Eye (tissue), 1 donor: Measurements from ENCODE around the gene TAF1C.
A peak's percentile ranks its signal among the peaks of the same experiment; 100 is the strongest.
"Not testable (repeated sequence)": the region's sequence is repeated elsewhere in the genome, so short reads cannot be mapped to it uniquely, and the experiment has no call there.

ENCODE experiments used
- DNase-seq: peaks from one replicate; pipeline ENCODE4 v3.0.0-alpha.2; 2015

TAF1C gene

DNA sequence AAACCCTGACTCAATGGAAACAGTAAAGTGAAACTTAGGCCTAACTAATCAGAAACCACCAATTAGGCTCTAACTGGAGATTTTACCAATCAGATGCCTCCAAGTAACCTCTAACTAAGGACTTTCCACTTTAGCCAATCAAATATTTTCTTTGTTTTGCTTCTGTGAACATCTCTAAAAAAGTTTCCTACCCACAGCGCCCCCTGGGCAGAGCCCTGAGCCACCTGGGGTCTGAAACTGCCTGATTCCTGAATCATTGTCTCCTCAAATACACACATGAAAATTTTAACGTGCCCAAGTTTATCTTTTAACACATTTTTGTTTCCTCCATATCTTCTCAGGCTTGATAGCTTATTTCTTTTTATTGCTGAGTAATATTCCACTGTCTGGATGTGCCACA is 23.1 kb upstream of the TAF1C start:
- no peak for DNase-seq

DNA sequence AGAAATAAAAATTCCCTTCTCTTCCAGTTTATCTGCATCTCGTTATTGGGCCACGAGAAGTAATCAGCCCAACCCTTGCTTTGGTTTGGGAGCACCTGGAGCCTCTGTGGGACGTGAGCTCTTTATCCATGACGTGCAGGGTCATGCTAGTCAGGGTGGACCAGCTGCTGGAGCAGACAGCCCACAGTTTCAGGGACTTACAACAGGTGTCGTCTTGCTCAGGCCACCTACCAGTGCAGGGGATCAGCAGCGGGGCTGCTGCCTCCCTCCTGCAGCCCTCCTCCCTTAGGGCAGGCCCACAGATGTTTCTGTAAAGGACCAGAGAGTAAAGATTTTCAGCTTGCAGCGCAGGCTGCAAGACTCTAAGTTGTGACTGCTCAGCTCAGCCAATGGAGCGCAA is 21.0 kb upstream of the TAF1C start:
- DNase-seq, result no peak

DNA sequence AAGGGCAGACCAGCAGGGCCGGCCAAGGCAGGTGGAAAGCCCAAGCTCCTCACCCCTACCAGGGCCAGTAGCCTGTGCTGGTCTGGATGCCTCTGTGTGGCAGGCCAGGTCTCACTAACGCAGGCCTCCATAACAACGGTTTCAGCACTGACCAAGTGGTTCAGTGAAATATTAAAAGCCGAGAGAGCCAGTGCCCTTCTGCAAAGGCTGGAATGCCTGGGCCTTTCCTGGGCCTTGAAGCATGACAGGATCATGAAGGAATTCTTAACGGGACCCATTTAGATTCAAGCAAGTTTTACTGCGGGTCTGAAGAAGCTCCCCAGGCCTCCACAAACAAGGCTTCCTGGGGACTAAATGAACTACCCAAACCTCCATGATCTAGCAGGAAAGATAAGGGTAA is 20.4 kb upstream of the TAF1C start:
- DNase-seq, result no peak

DNA sequence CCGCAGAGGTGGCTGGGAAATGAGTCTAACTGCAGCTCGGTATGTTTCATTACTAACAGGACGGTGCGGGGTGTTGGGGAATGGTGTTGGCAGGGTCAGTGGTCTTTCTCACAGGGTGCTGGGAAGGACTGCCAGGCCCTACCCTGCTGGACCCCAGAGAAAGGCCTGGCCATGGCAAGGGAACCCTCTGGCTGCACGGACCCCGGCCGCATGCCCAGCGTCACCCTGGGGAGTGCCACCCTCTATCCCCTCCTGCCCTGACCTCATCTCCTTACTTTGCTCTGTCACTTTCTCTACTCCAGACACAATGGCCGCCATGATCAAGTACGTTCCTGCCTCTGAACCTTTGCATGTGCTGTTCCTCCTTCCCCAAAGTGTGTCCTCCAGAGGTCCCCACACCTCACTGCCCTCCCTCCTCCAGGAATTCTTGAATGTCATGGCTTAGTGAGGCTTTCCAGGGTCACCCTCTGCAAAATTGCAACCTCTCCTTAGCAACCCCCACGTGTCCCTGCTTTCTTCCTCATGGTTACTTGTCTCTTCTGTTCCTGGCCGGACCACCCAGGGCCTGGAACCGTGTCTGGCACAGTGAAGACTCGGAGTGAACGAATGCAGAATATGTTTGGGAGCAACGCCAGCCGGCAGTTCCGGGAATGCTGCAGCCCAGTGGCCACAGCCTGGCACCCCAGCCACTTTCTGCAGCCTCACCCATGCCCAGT is 19.3 kb upstream of the TAF1C start:
- DNase-seq, result no peak

DNA sequence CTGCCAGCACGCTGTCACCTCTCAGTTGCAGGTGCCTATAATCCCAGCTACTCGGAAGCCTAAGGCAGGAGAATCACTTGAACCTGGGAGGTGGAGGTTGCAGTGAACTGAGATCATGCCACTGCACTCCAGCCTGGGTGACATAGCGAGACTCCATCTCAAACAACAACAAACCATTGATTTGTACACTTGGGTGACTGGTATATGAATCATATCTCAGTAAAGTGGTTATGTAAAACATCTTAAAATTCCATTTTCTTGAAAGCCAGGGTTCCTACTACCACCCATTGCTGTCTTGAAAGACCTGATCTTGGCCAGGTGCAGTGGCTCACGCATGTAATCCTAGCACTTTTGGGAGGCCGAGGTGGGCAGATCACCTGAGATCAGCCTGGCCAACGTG is 18.3 kb upstream of the TAF1C start:
- not testable (repeated sequence) for DNase-seq

DNA sequence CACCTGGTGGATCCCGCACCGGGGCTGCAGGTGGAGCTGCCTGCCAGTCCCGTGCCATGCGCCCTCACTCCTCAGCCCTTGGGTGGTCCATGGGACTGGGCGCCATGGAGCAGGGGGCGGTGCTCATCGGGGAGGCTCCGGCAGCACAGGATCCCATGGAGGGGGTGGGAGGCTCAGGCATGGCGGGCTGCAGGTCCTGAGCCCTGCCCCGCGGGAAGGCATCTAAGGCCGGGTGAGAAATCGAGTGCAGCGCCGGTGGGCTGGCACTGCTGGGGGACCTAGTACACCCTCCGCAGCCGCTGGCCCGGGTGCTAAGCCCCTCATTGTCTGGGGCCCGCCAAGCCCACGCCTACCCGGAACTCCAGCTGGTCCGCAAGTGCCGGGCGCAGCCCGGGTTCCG is 17.7 kb upstream of the TAF1C start:
- DNase-seq, result not testable (repeated sequence)

DNA sequence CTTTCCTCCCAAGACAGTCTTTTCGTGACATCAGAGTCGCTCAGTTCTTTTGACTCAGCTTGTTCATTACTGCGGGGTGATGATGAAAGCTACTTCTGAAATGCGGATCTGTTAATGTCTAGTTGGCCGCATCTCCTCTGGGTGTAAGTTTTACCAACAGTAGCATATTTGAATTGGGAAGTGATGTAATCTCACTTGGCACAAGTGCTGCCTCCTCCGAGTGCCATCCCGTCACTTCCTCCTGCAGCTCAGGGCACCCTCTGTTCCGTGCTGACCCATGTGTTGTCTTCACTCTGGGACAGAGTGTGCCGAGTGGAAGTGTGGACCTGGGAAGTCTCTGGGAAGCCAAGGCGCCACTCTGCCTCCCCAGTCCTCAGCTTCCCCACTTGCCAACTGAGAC is 13.0 kb upstream of the TAF1C start:
- DNase-seq, result no peak

DNA sequence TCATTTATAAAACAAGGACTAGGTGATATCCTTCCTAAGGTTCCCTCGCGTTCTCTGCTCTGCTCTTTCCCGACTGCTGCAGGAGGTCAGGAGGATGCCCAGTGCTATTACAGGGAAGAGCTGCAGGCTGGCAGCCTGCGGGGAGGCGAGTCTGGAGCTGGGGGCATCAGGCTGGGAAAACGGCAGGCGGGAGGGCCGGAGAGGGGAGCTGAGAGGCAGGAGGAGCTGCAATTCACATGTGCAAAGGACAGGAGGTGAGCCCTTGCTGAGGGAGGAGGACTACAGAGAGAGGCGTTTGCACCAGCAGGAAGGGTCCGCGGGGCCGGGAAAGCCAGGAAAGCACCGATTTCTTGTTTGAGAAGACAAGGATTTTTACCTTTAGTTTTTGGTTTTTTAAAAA is 12.2 kb upstream of the TAF1C start:
- no peak for DNase-seq

DNA sequence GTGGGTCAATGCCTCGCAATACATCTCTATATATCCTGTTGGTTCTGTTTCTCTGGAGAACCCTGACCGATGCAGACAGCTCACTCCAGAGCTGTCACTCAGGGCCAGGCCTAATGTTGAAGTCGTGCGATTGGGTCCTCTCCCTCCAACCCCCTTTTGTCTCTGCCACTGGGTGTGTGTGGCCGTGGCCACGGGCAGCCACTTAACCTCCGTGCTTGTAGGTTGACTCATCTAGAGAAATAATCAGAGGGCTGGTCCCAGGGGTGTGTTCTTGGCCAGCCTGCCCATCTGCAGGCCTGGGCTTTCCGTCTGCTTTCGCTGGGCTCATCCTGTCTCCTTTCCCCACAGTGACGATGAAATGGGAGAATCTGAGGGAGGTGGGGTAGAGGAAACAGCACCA is 11.5 kb upstream of the TAF1C start:
- DNase-seq, result no peak

DNA sequence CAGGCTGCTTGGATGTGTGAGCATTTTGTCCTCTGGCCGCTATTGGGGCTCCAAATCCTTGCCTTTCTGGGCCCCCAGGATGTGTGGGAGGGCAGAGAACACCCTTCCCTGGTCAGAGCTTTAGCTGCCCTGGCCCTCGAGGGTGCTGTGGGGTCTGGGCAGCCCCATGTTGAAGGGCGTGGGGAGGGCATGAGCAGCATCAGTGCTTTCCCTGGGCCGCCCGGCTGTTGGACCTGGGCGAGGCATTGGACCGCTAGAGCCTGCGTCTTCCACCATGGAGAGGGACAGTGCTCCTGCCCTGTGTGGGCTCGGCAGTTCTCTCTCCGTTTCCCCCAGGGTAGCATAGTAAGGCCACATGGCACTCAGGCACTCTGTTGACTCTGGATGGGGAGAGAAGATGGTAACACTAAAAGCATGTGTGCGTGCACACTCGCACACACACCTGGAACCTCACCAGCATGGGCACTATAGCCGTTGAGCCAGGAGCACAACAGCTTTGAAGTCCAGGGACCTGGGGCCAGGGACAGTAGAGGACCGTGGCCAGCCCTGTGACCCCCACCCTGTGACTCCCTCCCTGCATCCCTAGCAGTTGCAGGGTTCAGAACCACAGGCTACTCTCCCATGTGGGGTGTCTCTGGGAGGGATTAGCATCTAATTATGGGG is 10.7 kb upstream of the TAF1C start:
- DNase-seq, result no peak

DNA sequence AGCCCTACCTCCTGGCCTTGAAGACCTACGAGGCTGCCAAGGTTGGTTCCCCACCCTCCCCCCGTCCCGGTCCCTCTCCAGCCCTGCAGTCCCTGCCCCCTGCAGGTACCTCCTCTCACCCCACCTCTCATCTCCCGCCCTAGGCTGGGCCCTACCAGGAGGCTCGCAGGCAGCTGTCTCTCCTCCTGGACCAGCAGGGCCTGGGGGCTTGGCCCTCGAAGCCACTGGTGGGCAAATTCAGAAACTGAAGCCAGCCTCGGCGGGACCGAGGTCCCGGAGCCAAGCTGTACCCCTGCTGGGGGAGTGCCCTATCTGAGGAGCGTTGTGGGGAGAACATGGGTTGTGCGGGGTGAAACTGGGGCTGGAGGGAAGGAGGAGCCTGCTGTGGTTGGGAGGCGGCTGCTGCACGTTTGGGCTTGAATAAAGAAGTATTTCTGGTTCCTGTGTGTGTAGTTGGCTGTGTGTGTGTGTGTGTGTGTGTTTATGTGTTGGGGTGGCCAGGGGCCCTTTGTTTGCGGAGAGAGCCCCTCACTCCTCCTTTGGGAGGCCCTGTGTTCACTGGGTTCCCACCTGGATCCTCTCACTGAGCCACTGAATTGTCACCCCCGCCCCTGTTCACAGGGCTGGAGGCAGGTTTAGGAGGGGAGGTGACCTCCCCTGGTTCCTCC is 10.0 kb upstream of the TAF1C start:
- DNase-seq, result no peak

DNA sequence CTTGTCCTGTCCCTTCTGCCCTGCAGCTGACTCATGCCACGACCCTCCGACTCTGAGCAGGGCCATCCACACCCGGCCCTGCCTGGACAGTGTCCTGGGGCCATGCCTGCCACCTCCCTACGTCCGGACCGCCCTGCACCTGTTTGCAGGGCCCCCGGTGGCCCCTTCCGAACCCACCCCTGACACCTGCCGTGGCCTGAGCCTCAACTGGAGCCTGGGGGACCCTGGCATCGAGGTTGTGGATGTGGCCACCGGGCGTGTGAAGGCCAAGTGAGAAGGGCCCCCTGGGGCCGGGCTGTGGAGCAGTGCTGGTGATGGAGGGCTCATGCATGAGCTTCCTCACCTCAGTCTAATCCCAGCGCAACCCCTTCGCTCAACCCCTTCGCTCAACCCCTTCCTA is 9.2 kb upstream of the TAF1C start:
- no peak for DNase-seq

DNA sequence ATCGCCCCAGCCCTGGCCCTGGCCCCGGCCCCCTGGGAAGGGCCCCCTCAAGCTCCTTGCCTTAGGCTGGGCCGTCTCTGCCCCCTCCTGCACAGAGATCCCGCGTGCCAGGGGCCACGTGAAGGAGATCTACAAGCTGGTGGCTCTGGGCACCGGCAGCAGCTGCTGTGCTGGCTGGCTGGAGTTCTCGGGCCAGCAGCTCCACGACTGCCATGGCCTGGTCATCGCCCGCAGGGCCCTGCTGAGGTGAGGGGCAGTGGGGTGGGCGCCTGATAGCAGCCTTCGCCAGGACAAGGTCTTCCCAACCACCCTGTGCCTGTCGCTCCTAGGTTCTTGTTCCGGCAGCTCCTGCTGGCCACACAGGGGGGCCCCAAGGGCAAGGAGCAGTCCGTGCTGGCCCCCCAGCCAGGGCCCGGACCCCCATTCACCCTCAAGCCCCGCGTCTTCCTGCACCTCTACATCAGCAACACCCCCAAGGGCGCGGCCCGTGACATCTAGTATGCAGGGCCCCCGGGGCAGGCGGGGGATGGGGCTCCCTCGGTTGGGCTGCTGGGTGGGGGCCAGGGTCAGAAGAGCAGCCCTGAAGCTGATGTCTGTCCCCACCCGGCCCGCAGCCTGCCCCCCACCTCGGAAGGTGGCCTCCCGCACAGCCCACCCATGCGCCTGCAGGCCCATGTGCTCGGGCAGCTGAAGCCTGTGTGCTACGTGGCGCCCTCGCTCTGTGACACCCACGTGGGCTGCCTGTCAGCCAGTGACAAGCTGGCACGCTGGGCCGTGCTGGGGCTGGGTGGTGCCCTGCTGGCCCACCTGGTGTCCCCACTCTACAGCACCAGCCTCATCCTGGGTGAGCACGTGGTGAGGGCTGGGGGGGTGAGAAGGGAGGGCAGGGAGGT is 8.6 kb upstream of the TAF1C start:
- DNase-seq, result no peak

DNA sequence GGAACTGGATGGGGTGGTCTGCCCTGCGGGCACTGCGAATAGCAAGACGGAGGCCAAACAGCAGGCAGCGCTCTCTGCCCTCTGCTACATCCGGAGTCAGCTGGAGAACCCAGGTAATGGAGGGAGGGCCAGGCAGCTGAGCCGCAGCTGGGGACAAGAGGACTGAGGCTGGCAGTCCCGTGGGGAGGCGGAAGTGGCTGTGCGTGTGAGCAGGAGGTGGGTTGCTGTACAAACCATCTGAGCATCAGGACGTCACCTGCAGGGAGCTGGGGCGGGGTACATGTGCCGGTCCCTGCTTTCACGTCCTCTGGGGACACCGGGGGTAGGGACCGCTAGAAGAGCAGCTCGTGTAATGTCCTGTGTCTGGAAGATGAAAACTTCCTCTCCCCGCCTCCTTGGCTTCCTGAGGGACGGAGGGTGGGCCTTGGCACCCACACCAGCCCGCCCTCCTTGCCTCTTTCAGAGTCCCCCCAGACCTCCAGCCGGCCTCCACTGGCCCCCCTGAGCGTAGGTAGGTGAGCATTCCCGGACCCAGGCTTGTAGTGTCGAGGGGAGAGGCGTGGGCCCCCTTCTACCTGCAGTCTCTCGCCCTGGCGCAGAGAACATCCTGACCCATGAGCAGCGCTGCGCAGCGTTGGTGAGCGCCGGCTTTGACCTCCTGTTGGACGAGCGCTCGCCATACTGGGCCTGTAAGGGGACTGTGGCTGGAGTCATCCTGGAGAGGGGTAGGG is 7.8 kb upstream of the TAF1C start:
- DNase-seq, result peak; percentile 75

DNA sequence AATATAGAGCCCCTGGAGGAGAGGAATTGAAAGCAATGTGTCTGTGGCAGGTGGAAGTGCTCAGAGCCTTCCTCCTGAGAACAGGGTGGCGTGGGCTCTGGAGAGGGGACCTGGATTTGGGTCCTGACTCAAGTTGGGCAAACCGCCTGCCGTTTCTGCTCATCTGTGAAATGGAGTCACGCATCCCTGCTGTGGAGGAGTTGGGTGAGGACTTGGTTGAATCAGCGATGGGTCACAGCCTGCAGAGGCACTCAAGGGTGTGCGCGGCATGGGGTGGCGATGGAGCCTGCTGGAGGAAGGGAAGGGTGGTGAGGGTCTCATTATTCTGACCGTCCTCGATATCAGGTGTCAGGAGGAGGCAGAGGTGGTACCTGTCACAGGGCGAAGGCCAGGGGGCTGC is 7.2 kb upstream of the TAF1C start:
- no peak for DNase-seq

DNA sequence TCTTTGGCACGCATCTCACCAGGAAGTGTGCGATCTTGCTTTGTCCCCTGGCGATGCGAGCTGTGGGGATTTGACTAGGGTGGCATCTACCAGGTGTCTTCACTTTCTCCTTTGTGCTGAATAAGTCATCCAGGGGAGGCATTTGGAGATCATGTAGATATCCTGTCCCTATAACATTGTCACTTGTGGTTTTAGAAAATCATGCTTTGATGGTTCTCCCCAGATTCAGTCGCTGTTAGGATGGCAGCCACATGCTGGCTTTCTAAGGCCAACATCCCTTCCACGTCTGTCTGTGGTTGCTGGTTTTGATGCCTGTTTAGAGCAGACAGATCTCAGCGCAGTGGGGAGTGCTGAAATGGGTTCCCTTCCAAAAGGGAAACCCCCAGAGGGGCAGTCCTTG is 6.6 kb upstream of the TAF1C start:
- DNase-seq, result no peak

DNA sequence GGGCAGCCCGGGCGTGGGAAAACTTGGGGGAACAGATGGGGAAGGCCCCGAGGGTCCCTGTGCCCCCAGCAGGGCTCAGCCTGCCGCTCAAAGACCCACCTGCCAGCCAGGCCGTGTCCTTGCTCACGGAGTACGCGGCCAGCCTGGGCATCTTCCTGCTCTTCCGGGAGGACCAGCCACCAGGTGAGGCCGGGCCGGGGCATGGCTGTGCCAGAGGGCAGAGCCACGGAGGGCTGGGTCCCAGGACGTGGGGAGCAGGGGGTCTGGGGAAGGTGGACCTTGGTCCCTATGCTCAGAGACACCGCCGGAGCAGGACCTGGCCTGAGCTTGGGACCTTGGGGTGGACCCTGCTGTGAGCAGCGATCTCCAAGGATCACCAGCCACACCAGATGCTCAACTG is 4.6 kb upstream of the TAF1C start:
- no peak for DNase-seq

DNA sequence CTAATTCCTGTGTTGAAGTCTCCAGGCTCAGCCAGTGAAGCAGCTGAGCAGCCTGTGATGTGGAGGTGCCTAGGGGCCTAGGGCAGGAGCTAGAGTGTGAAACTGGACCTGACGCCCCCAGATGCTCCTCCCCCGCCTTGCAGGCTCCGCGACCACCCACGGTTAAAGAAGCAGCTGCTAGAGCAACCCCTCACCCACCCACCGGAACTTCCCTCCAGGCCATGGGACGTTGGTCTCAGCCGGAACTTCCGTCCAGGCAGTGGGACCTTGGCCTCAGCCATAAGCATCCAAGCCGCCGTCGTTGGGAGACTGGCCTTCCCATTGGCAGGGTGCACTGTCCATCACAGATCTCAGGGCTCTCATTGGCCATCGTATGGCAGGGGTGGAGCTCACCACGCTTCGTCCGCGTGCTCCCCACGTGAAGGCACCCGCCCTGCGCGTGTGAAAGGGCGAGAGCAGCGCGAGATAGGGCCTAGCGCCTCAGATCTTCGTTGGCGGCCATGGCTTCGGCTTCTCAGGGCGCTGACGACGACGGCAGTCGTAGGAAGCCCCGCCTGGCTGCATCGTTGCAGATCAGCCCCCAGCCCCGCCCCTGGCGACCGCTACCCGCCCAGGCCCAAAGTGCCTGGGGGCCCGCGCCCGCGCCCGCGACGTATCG is 4.0 kb upstream of the TAF1C start, which contains the start of gene ADAD2:
TSS of gene ADAD2 (plus strand) at position 427 of the 658 bp plus-strand sequence. CDS start at position 501, 74 bp downstream.
- DNase-seq, result no peak

DNA sequence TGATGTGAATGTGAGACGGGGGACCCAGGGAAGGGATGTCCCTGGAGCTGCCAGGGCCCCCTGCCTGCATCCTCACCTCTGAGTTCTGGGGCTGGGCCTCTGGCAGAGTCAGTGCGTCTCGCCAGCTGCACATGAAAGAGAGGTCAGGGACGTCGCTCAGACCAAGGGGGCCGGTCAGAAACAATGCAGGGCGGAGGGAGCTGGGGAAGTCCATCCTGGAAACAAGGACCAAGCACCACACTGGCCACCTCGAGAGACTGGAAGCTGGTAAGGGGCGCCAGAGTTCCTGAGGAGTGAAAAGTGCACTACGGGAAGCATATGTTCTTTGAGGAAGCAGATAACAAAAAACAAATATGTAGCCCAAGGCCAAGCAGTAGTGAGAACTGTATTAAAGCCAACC is 2.1 kb downstream of the TAF1C start:
- DNase-seq, result no peak

DNA sequence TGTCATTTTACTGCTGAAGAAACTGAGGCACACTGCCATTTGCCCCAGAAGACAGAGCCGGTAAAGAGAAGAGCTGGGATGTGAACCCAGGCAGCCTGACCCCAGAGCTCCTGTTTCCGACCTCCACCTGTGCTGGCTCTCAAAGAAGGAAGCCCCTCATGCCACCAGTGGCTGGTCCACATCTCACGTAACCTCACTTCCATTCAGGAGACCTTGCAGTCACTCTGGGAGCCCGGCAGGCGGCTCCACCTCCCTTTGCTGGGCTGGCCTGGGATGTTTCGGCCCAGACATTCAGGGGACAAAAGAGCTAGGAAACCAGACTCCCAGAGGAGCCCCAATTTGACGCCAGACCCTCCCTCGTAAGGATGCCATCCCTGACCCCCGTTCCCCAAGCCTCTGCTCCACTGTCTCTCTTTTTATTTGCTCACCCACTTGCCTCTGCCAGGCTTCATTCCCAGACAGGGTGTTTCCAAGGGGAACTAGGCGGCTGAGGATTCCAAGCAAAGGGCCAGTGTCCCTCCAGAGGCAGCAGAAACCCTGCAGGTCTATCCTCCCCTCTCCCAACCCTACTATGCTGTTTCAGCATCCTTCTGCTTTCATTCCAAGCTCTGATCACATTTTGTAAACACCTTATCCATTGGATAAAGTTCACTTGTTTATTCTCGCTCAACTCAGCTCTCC is 2.8 kb downstream of the TAF1C start:
- no peak for DNase-seq

DNA sequence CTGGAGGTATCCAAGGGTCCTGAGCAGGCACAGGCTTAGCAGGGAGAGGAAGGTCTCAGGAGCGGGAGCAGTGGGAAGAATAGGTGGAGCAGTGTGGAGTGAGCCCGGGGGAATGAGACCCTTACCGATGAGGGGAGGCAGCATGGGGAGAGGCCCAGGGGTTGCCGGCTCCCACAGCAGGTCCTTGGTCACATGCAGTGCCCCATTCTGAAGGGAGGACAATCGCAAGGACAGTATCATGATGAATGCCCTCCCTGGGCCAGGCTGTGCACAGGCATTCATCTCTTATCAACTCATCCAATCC is 3.3 kb downstream of the TAF1C start:
- no peak for DNase-seq
